Brain pericyte (primary cell): Measurements from ENCODE around the gene IPO4.
A peak's percentile ranks its signal among the peaks of the same experiment; 100 is the strongest.
"Not testable (repeated sequence)": the region's sequence is repeated elsewhere in the genome, so short reads cannot be mapped to it uniquely, and the experiment has no call there.

ENCODE experiments used
- DNase-seq: peaks from one replicate; pipeline ENCODE4 v3.0.0-alpha.2; 2012; ENCODE audit warnings: low read depth, low spot score

The IPO4 gene

GRCh38 chr14:24216876-24217275 lies 28.3 kb upstream of the IPO4 start:
- not testable (repeated sequence) for DNase-seq

- DNase-seq = no peak
Observed at GRCh38 chr14:24216345-24216699, 27.7 kb upstream of the IPO4 start.

DNA sequence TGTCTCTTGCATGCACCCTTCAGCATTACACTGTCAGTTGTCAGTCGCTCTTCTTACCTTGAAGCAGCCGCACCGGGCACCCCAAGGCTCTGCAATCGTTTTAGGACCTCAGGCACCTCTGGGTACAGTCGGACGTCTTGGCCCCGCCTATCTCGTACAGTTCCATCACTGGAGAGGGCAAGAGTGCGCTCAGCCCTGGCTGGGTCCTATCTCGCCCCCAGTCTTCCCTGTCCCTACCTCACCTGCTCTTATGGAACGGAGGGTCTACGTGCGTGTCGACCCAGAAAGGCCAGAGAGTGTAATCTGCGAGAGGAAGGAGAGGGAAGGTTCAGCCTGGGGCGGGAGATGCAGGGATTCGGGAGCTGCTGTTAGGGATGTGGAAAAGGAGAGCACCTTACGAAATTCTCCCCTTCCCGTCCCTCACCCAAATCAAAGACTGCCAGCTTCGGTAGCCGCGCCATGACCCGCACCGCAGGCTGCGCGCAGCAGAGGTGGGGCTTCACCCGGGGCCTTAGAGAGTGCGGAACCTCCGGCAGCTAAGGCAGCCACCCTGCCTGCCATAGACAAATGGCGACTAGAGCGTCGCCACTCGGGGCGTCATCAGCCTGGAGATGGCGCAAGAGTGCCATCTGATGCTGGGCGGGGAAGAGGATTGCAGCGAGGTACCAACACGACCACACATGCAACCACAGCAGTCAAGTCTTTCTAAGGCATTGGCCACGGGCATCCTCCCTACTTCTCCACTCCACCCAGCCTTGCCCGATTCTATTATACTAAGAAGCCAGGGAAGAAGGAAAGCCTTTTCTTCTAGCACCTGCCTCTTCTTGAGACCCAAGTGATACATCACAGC lies 27.1 kb upstream of the IPO4 start, which contains the start of gene MDP1:
TSS of gene MDP1 (minus strand) at position 572 of the 850 bp plus-strand sequence. CDS start at position 461, 111 bp downstream.
- peak; percentile 65 for DNase-seq

DNA sequence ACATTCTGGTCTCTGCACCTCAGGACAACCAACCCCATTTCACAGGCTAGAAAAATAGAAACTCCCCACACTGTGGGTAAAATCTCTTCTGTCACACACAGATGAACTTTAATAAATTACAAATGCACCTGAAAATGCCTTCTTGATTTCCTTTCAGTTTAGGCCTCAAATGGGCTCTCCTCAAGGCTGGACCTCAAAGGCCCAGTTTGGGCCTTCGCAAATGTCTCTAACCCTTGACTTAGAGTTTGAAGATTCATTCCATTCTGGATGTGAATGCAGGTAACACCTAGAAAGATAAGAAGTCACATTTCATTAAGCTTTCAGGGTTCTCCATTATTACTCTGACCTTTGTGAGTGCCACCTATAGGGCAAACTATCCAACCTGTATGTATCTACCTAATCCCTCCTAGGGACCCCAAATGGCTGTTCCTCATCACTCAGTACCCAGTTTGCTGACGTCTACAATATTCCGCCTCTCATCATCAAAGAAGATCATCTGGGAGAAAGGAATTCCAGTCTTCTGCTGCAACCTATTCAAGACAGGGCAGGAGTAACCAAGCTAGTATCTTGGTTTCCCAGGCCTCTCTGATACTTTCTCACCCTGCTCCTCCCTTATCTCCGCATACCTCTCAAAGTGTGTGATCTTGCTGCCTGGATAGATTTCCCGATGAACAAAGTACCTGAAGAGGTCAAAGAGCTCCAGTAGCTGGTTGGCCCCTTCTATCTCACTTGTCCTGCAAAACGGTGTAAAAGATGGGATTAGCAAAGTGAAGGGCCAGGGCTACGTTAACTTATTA lies 25.4 kb upstream of the IPO4 start:
- no peak for DNase-seq

GRCh38 chr14:24212924-24213865 lies 24.6 kb upstream of the IPO4 start, which contains the start of gene CHMP4A:
CHMP4A (minus strand) TSS chr14:24213488; CDS start chr14:24213439, 49 bp downstream.
- peak; percentile 96 for DNase-seq

DNA sequence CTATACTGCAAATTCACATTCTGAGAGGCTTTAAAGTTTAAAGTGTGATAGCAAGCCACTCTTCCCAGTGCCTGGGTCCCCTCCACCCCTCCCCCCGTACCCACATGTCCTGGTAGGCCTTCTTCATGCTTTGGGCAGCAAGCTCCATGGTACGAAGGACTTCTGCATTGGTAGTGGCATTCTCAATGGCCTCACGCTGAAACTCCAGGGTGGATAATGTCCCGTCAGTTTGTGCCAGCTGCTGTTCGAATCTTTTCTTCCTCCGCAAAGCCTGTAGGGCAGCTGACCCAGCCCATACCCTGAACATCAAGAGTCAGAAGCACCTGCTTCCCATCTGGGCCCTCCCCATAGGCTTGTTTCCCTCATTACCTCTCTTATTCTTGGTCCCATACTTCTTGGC lies 22.7 kb upstream of the IPO4 start:
- DNase-seq = no peak

- DNase-seq = no peak
Observed at GRCh38 chr14:24207625-24208024, 19.0 kb upstream of the IPO4 start.

DNA sequence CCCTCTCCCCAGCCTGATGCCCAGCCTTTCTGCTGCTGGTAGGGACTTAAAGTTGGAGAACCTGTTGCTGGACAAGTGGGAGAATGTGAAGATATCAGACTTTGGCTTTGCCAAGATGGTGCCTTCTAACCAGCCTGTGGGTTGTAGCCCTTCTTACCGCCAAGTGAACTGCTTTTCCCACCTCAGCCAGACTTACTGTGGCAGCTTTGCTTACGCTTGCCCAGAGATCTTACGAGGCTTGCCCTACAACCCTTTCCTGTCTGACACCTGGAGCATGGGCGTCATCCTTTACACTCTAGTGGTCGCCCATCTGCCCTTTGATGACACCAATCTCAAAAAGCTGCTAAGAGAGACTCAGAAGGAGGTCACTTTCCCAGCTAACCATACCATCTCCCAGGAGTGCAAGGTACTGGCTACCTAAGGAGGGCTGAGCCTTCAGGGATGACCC lies 18.5 kb upstream of the IPO4 start:
- DNase-seq = no peak

DNA sequence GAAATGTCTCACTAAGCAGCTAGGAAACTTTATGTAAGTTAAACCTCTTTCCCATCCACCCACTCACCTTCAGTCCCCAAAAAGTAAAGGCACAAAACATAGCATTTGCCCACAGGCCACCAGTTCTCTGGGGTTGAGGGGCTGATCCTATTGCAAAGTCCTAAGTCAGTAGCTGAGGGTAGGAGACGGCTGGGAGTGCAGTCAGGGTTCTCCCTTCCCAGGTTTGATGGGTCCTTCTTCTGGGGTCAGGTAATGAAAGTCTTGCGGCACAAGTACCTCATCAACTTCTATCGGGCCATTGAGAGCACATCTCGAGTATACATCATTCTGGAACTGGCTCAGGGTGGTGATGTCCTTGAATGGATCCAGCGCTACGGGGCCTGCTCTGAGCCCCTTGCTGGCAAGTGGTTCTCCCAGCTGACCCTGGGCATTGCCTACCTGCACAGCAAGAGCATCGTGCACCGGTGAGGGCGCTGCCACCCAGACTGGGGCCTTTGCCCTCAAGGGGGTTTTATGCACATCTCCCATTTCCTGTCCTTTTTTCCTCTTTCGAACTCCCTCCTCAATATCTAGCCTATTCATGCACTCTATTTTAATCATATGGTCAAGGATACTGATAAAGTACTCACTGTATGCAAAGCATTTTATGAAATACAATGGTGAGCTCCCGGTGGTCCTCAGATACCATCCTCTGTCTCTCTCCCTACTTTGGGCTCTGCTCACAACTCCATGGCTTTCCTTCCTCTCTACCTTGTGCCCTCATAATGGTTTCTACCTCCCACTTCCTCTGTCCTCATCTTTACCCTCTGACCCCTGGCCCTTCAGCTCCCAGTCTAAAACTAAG lies 17.9 kb upstream of the IPO4 start:
- DNase-seq = no peak

GRCh38 chr14:24204163-24205146 lies 15.8 kb upstream of the IPO4 start:
- DNase-seq = no peak

DNA sequence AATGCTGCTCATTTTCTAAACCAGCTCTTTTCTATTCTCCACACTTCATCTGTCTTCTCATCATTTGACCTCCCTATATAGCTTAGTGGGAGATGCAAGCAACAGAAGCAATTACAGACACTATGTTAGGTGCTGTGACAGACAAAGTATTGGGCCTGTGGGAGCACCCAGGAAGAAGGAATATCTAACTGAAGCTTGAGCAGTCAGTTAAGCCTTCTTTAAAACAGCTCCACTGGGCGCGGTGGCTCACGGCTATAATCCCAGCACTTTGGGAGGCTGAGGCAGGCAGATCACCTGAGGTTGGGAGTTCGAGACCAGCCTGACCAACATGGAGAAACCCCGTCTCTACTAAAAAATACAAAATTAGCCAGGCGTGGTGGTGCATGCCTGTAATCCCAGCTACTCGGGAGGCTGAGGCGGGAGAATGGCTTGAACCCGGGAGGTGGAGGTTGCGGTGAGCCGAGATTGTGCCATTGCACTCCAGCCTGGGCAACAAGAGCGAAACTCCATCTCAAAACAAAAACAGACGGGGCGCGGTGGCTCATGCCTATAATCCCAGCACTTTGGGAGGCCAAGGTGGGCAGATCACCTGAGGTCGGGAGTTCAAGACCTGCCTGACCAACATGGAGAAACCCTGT lies 14.8 kb upstream of the IPO4 start:
- DNase-seq = not testable (repeated sequence)

- not testable (repeated sequence) for DNase-seq
Observed at GRCh38 chr14:24202538-24202937, 13.9 kb upstream of the IPO4 start.

GRCh38 chr14:24198814-24199524 lies 10.4 kb upstream of the IPO4 start:
- no peak for DNase-seq

- DNase-seq = no peak
Observed at GRCh38 chr14:24197056-24197450, 8.4 kb upstream of the IPO4 start.

DNA sequence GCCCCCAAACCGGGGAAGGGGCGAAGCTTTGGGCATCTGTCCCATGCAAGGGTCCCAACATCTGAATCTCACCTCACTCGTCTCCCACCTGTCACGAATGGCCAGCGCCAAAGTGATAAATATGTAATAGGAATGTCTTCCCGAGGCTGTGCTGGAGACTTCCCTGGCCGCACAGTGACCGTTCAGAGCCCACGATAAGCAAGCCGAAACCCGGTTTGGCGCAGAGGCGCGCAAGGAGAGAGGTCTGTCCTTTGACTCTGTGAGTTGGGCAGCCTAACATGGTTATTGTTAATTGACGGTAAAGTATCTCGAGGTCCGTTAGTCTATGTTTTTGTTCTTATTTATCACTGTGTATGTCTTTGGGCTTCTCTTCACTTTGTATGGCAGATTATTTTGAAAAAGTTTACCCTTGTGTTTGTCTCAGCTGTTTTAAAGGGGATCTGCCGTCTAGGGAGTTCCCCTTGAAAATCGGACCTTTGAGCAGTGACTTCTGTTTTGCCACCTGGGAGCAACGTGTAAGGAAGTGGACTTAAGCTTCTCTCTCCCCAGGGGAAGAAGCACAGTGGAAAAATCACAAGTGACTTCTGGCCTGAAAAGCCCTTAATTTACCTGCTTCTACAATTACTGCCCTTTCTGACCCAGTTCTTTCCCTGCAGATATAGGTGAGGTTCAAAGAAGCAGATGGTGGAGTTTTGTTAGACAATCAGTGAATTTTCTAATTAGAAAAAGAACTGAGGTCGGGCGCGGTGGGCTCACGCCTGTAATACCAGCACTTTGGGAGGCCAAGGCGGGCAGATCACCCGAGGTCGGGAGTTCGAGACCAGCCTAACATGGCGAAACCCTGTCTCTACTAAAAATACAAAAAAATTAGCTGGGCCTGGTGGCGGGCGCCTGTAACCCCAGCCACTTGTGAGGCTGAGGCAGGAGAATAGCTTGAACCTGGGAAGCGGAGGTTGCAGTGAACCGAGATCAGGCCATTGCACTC lies 7.7 kb upstream of the IPO4 start:
- DNase-seq = no peak

DNA sequence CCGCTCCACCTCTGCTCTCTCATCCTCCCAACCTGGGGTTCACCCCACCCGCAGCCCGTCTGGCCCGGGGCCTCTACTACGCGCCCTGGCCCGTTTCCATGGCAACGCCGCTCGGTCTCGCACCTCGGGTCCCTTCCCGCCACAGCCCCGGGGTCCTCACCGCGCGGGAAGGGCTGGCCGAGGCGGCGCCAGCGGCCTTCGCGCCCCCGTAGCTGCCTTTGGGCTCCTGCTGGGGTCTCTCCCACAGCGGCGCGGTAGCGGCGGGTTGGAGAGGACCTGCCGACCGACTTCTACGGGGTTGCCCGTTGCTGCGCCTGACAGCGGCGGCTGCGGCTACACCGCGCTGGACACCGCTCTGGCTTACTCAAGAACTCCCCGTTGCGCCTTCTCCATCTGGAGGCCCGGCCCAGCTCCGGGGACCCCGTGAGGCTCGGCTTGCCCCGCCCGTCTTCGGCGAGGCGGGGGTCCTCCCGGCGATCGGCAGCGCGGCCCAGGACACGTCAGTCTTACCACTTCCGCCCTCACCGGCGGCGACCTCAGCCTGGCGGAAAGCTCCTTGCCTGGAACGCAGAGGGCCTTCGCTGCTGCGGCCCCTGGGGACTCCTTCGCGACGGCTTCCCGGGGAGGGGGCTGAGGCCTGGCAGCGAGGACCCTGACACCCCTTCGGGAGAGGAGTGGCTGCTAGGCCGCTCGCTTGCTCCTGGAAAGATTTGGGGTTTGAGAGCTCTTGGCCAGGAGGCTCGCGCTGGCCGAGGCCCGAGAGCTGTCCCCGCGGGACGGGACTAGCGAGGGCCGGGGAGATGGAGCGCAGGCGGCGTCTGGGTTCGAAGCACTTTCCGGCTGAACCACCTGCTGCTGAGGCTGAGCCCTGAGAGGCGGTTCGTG lies 6.8 kb upstream of the IPO4 start, which contains the start of gene TM9SF1:
TSS of gene TM9SF1 (minus strand) at position 256 of the 885 bp plus-strand sequence. CDS start 422 bp downstream, outside the sequence.
- peak; percentile 74 for DNase-seq
